Measurements from ENCODE around the gene DNAH6.

DNAH6 gene

DNA sequence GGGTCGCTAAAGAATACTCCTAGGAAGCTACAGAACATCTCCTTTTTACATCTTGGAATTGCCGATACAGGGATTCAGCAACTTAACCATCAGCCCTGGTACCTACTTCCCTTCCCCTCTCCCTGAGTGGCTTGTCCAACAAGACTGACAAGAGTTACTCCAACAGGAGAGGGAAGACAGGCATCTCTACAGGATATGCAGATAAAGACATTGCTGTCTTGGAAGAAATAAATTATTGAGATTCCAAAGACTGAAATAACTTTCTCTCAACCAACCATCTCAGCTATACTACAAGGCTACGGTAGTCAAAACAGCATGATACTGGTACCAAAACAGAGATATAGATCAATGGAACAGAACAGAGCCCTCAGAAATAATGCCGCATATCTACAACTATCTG lies 277.3 kb downstream of the DNAH6 start:
- no peak for DNase-seq (ENCODE audit: extremely low read depth in 1 of 2, low read depth in 1 of 2)

DNA sequence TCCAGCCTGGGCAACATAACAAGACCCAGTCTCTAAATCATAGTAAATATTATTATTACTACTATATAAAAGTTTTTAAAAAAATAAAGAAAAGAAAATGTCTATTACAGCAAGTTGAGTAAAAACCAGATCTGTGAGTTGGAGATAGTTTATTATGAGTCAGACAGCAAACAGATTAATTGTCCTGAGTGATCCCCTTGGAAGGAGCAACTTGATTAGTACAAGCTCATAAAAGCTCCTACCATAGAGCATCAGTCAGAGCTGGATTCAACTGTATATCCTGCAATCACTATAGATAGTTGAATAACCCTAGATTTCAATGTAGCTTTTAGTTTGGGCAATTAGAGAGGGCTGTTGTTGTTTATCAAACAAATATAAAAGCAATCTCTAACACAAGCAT lies 280.5 kb downstream of the DNAH6 start:
- DNase-seq (ENCODE audit: extremely low read depth in 1 of 2, low read depth in 1 of 2): no peak

DNA sequence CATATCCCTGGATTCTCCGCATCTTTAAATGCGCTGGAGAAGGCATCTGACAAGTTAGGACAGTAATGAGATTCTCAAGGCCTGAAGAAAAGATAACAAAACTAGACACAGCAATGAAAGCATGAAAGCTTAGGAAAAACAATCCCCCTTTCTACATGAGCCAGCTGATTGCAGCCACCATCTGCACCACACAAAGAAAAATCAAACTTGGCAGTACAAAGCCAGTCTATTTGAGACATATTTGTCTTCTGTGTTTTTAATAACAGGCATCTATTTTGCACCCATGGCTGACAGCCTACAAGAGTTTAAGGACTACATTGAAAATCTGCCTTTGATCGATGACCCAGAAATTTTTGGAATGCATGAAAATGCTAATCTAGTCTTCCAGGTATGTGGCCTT lies 281.0 kb downstream of the DNAH6 start:
- DNase-seq (ENCODE audit: extremely low read depth in 1 of 2, low read depth in 1 of 2): no peak

DNA sequence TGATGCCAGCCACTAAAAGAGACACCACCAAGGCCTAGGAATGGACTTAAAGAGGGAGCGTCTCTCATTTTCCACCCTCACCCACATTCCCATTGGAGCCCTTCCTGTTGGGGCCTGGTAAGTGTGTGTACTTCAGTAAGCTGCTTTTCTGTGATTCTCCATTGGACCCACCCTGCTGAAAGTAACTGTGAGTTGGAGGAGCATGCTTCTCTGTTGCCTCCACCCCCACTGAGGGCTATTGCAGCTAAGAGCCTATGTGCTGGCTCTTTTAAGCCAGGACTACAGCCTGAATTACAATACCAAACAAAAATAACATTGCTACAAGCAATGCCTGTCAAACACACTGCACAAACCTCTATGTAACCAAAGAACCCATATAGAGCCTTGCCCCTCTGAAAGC lies 283.5 kb downstream of the DNAH6 start:
- no peak for DNase-seq (ENCODE audit: extremely low read depth in 1 of 2, low read depth in 1 of 2)

DNA sequence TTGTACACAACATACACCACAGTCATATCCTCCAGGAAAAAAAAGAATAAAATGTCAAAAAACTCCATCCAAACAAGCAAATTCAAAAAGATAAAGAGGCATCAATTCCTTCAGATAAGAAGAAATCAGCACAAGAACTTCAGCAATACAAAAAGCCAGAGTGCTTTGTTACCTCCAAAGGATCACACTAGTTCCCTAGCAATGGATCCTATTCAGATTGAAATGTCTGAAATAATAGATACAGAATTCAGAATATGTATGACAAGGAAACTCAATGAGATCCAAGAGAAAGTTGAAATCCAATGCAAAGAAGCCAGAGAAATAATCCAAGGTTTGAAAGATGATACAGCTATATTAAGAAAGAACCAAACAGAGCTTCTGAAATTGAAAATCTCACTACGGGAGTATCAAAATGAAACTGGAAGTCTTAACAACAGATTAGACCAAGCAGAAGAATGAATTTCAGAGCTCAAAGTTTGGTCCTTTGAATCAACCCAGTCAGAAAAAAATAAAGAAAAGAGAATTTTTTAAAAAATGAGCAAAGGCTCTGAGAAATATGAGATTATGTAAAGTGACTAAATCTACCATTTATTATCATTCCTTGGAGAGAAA lies 284.0 kb downstream of the DNAH6 start:
- DNase-seq (ENCODE audit: extremely low read depth in 1 of 2, low read depth in 1 of 2): no peak

DNA sequence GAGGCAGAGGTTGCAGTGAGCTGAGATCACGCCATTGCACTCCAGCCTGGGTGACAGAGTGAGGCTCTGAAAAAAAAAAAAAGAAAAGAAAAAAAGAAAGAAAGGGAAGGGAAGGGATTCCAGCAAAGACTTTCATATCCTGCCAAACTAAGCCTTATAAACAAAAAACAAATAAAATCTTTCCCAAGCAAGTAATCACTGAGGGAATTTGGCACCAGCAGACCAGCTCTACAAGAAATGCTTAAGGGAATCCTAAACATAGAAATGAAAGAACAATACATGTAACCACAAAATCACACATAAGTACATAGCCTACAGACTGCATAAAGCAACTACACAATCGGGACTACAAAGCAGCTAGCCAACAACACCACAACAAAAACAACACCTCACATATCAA lies 285.5 kb downstream of the DNAH6 start:
- DNase-seq (ENCODE audit: extremely low read depth in 1 of 2, low read depth in 1 of 2): no peak

DNA sequence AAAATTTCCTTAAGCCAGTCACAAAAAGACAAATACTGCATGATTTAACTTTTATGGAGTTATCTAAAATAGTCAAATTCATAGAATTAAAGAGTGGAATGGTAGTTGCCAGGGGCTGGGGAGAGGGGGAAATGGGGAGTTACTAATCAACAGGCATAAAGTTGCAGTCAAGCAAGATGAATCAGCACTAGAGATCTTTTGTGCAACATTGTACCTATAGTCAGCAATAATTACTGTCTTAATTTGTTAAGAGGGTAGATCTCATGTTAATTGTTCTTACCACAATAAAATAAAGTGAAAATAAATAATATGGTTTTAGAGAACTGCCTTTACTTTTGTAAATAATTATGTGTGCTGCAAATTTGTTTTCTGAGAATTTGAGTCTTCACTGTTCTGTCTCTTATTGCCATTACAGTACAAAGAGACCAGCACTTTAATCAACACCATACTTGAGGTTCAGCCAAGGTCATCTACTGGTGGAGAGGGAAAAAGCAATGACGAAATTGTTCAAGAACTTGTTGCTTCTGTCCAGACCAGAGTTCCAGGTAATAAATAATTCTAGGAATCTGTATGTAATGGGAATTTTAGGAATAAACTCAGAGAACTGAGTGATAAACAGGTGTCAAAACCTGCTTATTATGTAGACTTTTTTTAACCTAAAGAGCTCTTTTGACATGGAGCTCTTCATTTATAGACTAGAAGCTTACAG lies 289.1 kb downstream of the DNAH6 start:
- no peak for DNase-seq (ENCODE audit: extremely low read depth in 1 of 2, low read depth in 1 of 2)

DNA sequence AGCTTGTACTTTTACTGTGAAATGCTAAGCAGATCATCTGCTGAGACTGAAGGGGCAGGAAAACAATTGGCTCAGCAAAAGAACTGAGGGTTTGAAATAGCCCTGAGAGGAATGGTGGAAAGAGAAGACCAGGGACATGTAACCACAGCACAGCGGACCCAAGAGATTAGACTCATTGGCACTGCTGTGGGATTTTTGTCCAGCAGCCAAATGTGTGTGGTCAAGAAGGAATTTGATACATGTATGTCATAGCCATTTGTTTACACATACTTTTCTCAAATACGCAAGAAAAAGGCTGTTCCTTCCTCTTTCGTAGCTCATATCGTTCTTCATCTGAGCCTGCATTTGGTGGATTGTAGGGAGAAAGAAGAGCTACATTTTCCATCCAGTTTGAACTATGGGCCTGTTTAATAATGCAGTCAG lies 290.8 kb downstream of the DNAH6 start:
- no peak for DNase-seq (ENCODE audit: extremely low read depth in 1 of 2, low read depth in 1 of 2)

DNA sequence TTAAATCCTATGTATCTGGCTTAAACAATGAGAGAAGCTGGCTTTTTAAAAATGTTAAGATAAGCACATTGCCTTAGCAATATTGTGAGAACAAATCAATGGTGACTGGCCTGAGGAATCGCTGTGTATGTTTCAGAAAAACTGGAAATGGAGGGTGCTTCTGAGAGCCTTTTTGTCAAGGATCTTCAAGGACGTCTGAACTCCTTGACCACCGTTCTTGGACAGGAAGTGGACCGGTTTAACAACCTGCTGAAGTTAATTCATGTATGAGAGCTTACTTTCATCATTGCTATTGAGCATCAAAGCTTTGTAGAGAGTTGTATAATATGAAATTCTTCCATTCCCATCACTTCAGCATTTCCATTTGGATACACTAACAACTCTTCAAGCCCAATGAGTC lies 292.0 kb downstream of the DNAH6 start:
- no peak for DNase-seq (ENCODE audit: extremely low read depth in 1 of 2, low read depth in 1 of 2)

DNA sequence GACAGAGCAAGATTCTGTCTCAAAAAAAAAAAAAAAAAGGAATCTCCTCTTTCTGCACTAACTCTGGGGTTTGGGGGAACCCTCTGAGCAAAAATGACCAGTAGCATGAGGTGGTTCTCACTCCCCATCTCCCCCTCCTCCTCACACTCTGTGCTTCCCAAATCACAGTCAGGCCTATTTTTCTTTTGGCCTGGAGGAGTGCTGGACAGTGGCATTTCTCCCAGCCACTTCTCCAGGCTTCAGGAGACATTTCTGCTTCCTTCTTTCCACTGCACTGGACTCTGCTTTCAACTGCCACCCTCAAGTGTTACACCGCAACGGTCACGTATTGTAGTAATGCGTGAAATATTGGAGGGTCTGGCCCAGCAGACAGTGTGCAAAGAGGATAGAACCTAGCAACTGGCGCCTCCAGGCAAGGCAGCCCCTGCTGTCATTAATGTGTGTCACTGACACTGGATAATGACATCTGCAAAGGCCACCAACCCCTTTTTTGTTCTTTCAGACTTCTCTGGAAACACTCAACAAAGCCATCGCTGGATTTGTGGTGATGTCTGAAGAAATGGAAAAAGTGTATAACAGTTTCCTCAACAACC lies 295.6 kb downstream of the DNAH6 start:
- no peak for DNase-seq (ENCODE audit: extremely low read depth in 1 of 2, low read depth in 1 of 2)

DNA sequence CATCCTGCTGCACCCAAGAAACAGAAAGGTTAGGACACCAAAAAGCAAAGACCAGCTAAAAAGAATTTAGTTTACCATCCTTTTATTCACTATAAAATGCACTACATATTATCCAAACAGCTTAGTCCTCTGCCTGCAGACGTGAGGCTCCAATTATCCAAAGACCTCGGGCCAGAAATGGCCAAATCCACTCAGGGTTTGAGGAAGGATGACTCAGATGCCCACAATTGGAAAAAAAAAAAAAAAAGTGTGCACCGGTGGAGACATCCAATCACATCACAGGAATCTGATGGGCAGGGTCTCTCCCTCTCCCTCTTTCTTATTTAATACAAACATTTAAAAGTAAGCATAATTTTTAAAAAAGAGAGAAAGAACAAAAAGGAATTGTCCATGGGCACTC lies 298.8 kb downstream of the DNAH6 start:
- DNase-seq (ENCODE audit: extremely low read depth in 1 of 2, low read depth in 1 of 2): no peak

DNA sequence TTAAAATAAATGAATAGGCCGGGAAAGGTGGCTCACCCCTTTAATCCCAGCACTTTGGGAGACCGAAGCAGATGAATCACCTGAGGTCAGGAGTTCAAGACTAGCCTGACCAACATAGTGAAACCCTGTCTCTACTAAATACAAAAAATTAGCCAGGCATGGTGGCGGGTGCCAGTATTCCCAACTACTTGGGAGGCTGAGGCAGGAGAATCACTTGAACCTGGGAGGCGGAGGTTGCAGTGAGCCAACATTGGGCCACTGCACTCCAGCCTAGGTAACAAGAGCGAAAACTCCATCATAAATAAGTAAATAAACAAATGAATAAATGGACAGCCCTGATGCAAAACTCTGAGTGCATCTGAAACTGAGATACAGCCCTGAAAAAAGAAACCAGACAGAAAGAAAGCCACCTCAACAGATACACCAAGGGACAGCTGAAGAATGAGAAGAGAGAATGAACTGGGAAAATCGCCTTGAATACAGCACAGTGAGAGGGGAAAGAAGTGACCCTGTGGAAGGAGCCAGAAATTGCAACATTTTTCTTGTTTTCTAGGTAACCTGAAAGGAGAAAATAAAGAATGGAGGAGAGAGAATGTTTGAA lies 300.2 kb downstream of the DNAH6 start:
- DNase-seq (ENCODE audit: extremely low read depth in 1 of 2, low read depth in 1 of 2): no peak

DNA sequence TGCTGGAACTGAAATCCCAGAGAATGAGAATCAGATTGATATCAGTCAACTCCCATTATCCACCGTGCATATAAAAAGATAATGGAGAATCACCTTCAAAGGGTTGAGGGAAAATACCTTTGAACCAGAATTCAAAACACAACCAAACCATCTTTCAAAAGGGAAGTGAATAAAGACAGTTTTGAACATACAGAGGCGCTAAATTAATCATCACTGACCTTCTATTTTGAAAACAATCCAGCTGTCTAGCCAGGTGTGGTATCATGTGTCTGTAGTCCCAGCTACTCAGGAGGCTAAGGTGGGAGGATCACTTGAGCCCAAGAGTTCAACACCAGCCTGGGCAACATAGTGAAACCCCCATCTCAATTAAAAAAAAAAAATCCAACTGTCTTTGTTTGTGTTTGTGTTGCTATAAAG lies 300.9 kb downstream of the DNAH6 start:
- no peak for DNase-seq (ENCODE audit: extremely low read depth in 1 of 2, low read depth in 1 of 2)

DNA sequence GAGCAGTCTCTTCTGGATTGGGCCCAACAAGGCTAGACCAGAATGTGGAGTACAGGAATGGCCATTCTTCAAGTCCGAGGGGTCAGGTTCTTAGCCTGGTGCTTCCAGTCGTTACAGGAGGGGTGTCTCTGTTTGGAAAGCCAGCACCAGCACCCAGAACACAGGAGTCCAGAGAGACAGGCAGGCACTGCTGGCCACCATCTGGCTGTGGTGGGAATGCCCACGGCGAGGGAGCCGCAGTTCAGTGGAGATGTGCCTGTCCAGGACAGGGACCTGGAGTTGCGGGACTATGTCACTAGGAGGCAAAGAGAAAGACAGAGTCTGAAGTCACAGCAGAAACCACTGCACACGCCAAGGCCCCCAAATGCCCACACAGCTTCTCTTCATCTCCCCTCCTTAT lies 305.5 kb downstream of the DNAH6 start:
- no peak for DNase-seq (ENCODE audit: extremely low read depth in 1 of 2, low read depth in 1 of 2)

DNA sequence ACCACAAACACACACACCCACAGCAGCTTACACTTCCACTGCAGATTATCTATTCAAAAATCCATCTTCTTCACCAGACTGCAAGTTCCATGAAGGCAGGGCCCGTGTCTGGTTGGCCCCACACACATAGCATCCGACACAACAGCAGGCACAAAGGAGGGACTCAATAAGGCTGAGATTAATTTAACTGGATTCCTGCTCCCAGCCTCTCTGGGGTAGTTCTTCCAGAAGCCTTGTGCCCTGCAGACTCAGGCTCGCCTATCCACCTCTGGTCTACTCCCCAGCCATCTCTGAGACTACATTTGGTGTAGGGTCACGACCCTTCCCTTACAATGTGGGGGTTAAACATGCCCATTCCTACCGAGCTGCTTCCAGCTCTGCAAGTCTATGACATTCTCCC lies 306.9 kb downstream of the DNAH6 start:
- no peak for DNase-seq (ENCODE audit: extremely low read depth in 1 of 2, low read depth in 1 of 2)

DNA sequence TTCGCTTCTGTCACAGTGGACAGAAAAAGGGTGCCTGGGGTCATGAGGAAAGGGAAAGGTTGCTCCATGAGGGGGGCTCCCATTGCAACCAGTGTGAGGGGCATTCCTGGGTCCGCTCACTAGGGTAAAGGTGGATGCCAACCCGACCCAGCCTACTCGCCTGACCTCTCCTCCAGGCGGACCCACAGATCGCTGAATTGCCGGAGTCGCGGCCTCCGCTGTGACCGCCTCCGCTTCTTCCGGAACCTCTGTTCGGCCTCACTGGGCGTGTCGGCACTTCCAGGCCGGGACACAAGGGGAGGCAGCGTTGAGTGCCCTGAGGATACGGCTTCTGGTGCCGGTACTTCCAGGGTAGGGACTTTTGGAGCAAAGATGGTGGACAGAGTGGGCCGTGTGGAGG lies 307.5 kb downstream of the DNAH6 start:
- no peak for DNase-seq (ENCODE audit: extremely low read depth in 1 of 2, low read depth in 1 of 2)

DNA sequence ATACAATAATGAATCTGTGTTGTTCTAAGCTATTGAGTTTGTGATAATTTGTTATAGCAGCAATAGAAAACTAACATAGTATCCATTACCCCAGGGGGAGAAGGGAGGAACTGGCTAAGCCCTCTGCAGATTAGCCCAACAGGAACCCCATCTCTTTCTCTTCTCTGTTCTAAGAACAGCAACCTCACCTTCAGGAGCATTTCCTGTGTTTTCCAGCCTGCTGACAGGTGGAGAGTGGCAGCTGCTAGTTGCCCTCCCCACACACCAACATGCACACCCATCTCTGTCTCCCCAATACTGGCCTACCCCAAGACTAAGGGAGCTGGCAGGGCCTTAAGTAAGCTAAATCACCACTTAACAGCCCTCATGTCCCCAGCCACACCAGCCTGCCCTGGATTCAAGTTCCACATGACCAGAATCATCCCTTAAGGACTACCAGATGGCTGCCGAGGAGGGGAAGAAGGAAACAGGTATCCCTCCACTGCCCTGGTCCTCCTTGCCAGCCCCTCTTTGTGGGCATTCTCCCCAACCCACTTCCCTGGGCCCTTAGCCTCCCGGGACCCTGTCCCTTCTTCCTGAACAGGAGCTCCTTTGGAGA lies 311.8 kb downstream of the DNAH6 start:
- DNase-seq (ENCODE audit: extremely low read depth in 1 of 2, low read depth in 1 of 2): no peak

DNA sequence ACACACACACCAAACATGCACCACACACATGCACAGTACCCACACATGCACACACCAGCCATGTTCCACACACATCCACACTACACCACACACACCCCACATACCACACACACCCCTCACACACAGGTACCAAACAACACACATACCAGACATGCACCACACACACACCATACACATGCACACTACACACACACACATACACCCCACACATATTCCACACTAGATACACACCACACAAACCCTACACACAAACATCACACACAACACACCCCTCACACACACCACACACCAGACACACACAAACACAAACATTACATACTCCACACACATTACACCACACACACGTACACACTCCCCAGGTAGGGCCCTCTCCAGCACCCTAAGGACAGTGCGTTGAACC lies 313.4 kb downstream of the DNAH6 start:
- no peak for DNase-seq (ENCODE audit: extremely low read depth in 1 of 2, low read depth in 1 of 2)

DNA sequence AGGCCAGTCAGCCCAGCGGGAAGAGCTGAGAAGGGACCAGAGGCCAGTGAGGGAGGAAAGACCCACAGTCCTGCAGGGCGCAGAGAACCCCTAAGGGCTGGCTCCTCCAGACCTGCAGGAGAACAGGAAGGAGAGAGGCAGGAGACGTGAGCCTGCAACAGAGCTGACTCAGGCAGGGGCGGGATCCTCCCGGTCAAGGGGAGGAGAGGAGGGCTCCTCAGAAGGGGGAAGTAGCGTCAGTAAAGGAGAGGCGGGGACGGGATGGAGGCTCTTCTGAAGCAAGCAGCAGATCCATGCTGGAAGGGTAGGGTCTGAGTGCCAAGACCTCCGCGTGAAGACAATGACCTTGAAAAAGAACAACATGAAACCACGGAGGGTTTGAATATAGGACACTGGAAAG lies 313.8 kb downstream of the DNAH6 start:
- DNase-seq (ENCODE audit: extremely low read depth in 1 of 2, low read depth in 1 of 2): no peak

DNA sequence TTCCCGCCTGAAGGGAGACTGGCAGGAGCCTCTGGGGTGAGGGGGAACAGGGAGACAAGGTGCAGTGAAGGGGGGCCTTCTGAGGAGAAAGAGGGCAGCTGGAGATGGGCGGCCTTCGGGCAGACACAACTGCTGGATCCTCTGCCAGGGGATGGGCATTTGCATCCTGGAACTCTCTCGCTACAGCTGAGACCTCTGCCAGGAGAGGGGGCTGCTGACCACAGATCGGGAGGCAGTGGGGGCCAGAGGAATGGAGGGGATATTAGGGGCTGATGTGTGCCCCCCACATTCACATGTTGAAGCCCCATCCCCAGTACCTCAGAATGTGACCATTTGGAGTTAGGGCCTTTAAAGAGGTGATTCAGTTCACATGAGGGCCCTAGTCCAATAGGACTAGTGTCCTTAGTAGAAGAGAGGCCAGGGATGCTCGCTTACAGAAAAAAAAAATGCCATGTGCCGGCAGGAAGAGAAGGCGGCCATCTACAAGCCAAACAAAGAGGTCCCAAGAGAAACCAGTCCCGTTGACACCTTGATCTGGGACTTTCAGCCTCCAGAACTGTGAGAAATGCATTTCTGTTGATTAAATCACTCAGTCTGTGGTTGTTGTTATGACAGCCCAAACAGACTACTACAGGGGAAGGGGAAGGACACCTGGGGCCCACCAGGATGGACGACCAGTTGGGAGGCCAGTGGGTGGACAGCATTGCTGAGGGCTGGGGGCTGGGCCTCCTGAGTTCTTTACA lies 314.6 kb downstream of the DNAH6 start:
- DNase-seq (ENCODE audit: extremely low read depth in 1 of 2, low read depth in 1 of 2): no peak

Measured in stimulated activated CD8-positive, alpha-beta memory T cell treated with anti-CD3 and anti-CD28 coated beads, Interleukin-7, amount 100 ng/mL, for 48 hours (primary cell).